ENCODE results near the gene IL10RB.
"Not testable (repeated sequence)": the region's sequence is repeated elsewhere in the genome, so short reads cannot be mapped to it uniquely, and the experiment has no call there.

The IL10RB gene

DNA sequence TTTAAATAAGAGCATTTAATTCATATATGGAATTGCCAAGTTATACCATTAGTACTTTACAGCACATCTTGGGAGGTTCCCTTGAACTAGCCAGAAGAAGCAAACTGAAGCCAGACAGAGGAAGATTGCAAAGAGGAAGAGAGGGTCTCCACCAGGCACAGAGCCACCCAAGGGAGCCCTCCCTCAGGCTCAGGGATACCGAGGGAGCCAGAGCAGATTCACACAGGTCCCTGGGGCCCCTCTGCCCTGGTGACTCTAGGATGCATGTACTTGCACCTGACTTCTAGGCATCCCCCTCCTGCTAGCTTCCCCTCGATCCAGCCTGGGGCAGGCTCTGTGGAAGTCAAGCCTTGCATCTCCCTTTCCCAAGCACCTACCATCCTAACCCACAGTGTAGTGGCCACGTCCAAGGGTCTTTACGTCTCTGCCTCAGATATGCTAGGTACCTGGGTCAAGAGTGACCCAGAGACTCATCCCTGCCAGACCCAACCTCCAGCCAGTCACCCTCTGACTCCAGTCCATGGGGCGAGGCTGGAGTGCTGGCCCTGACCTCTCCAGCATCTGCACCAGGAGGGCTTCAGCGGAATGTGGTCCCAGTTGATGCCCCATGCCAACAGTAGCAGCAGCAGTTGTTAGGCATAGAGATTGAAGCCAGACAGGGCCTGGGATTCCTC lies 30.0 kb upstream of the IL10RB start:
- H3K4me3 ChIP-seq (ENCODE audit: low read length) = no peak overlapping the region
- no peak for TF ChIP-seq ZNF274 (IDR thresholded peaks at IDR 0.05; ENCODE audit: low read depth, low read length)

DNA sequence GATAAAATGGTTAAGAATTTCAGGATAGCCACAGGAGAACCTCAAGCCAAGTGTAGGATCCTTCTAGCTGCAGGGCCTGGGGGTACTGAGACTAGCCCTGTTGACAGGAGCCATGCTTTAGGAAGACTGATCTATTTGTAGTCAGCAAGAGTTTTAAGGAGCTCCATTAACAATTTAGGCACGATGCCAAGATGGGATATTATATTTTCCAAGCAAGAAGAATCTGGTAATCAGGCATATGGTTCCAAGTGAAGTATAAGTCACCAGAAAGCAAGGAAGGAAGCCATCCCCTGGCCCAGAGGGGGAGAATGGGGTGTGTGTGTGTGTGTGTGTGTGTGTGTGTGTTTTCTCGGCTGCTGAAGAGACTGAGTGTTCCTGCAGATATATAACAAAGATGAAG lies 29.4 kb upstream of the IL10RB start:
- no peak for TF ChIP-seq ZNF274 (IDR thresholded peaks at IDR 0.05; ENCODE audit: low read depth, low read length)
- H3K4me3 ChIP-seq (ENCODE audit: low read length) = peak overlapping the region; percentile 1; the same call in 1 of the 2 replicates

DNA sequence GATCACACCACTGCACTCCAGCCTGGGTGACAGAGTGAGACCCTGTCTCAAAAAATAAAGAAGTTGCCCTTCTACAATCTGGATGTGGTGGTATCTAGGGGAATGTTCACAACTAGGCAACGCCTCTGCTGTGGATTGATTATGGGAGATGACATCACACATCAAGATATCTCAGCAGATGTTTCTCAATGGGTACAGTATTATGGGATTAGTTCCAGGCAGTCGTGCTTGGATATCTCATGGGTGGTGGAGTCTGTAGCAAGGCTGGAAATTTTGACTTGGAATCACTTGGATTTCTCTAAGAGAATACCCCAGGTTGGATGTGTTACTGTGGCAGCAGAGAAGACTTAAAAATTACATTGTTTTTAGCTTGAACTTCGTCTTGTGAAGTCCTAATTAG lies 28.7 kb upstream of the IL10RB start:
- peak overlapping the region; percentile 61; the same call in 1 of the 2 replicates for H3K4me3 ChIP-seq (ENCODE audit: low read length)
- no peak for TF ChIP-seq ZNF274 (IDR thresholded peaks at IDR 0.05; ENCODE audit: low read depth, low read length)

DNA sequence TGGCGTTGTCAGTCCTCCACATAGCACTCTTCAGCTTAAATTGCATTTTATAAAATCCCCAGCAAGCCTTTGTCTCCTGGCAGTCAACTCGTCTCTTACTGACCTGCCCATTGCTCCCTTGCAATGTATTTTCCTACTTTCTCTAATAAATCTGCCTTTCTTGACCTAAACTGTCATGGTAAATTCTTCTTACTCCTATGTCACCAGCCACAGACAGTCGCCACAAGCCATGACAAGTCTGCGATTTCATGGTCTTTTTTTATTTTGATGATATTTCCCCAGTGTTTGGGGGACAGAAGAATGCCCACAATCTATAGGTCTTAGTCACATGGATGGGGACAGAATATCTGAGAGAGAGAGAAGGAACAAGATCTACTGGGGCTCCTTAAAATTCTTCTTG lies 28.0 kb upstream of the IL10RB start:
- H3K4me3 ChIP-seq (ENCODE audit: low read length) = peak overlapping the region; percentile 61; the same call in 1 of the 2 replicates
- no peak for TF ChIP-seq ZNF274 (IDR thresholded peaks at IDR 0.05; ENCODE audit: low read depth, low read length)

DNA sequence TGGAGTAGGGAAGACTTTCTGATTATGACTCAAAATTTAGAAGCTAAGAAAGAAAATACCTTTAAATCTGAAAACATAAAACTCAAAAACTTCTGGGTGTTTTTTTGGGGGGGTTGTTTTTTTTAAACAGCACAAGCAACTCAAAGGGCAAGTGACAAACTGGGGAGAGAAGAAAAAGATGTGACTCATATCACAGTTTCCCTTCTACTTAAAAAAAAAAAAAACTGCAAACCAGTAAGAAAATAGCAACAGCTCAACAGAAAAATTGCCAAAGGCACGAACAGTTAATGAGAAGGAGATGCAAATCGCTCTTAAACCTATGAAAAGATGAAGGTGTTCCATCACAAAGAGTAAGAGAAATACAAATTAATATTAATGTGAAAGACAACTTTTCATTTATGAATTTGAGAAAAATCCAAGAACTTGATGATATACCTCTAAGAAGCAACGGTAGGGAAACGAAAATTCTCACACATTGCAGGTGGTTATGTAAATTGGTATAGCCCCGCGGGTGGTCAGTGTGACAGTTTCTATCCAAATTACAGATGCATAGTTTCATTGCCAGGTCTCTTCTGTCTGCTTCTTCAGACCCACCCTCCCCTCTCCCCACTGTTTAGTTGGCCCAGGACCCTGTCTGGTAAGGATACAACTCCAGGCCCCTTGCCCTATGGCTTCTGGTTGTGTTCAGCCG lies 27.5 kb upstream of the IL10RB start:
- peak overlapping the region; percentile 61; the same call in 1 of the 2 replicates for H3K4me3 ChIP-seq (ENCODE audit: low read length)
- no peak for TF ChIP-seq ZNF274 (IDR thresholded peaks at IDR 0.05; ENCODE audit: low read depth, low read length)

DNA sequence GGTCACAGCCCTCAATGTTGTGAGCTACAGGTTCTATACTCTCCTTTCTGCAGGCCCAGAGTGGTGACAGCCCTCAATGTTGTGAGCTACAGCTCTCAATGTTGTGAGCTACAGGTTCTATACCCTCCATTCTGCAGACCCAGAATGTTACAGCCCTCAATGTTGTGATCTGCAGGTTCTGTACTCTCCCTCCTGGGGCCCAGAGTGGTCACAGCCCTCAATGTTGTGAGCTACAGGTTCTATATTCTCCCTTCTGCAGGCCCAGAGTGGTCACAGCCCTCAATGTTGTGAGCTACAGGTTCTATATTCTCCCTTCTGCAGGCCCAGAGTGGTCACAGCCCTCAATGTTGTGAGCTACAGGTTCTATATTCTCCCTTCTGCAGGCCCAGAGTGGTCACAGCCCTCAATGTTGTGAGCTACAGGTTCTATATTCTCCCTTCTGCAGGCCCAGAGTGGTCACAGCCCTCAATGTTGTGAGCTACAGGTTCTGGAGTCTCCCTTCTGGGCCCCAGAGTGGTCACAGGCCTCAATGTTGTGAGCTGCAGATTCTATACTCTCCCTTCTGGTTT lies 26.5 kb upstream of the IL10RB start:
- peak overlapping the region; percentile 23; the same call in 1 of the 2 replicates for H3K4me3 ChIP-seq (ENCODE audit: low read length)

DNA sequence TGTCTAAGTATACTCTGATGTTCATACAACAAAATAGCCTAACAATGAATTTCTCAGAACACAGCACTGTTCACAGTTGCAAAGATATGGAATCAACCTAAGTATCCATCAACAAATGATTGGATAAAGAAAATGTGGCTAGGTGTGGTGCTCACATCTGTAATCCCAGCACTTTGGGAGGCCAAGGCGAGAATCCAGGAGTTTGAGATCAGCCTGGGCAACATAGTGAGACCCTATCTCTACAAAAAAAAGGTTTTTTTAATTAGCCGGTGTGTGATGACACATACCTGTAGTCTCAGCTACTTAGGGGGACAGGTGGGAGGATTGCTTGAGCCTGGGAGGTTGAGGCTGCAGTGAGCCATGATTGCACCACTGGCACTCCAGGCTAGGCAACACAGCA lies 25.8 kb upstream of the IL10RB start:
- no peak overlapping the region for H3K4me3 ChIP-seq (ENCODE audit: low read length)
- TF ChIP-seq ZNF274 (IDR thresholded peaks at IDR 0.05; ENCODE audit: low read depth, low read length) = no peak

DNA sequence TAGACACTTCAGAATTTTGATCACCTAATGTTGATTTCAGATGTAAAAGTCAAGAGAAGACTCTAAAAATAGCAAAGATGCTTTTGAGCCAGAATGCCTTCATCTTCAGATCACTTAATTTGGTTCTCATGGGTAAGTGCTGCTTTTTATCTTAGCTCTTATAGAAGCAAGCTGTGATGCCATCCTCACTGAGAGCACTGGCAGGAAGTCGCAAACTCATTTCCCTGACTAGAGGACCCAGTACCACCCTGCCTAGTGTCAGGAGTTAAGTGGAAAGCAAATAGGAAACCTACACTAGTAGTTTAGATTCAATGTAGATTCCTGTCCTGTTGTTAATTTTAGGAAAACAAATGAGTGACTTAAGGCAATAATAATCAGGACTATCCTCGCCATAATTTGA lies 24.3 kb upstream of the IL10RB start:
- no peak overlapping the region for H3K4me3 ChIP-seq (ENCODE audit: low read length)
- no peak for TF ChIP-seq ZNF274 (IDR thresholded peaks at IDR 0.05; ENCODE audit: low read depth, low read length)

DNA sequence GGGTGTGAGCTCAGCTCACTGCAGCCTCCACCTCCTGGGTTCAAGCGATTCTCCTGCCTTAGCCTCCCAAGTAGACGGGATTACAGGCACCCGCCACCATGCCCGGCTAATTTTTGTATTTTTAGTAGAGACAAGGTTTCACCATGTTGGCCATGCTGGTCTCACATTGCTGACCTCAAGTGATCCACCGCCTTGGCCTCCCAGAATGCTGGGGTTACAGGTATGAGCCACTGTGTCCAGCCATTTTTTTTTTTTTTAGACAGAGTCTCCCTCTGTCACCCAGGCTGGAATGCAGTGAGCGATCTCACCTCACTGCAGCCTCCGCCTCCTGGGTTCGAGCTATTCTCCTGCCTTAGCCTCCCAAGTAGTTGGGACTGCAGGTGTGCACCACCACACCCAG lies 23.3 kb upstream of the IL10RB start:
- not testable (repeated sequence) for H3K4me3 ChIP-seq (ENCODE audit: low read length)

DNA sequence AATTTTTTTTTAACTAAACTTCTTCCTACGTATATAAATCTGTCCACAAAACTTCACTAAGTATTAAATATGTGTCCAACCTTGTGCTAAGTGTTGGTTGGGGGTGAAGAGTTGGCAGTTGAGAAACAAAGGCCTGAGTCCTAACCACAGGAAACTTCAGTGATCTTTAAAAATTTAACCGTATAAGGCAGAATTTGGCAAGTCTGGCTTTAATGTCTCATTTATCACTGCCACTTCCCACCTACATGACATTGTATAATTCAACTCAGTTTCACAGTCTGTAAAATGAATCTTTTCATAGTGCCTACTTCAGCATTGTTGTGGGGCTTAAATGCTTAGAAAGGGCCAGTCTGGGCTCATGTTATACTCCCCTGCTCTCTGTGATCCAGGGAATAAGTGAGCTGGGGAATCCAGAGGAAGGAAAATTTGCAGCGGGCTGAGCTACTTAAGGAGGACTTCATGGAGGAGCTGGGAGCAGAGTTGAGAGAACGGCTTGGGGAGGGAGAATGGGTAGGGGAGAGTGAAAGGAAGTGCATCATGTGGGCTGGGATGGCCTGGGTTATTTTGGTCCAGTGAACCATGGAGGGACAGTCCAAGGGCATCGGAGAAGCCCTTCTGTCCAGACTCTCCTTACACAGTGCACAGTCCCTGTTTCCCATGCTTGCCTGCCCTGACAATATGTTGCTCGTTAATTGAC lies 21.9 kb upstream of the IL10RB start:
- TF ChIP-seq ZNF274 (IDR thresholded peaks at IDR 0.05; ENCODE audit: low read depth, low read length) = no peak
- no peak overlapping the region for H3K4me3 ChIP-seq (ENCODE audit: low read length)

DNA sequence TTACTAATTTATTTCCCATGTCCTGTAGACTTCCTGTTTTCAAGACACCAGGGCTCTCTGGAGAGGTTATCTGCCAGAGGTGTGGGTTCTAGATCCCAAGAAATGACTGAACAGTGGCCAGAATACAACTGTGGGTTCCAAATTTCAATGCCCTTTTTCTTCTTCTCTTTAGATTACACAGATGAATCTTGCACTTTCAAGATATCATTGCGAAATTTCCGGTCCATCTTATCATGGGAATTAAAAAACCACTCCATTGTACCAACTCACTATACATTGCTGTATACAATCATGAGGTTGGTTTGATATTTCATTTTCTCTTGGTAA lies 21.4 kb upstream of the IL10RB start:
- H3K4me3 ChIP-seq (ENCODE audit: low read length) = no peak overlapping the region
- no peak for TF ChIP-seq ZNF274 (IDR thresholded peaks at IDR 0.05; ENCODE audit: low read depth, low read length)

DNA sequence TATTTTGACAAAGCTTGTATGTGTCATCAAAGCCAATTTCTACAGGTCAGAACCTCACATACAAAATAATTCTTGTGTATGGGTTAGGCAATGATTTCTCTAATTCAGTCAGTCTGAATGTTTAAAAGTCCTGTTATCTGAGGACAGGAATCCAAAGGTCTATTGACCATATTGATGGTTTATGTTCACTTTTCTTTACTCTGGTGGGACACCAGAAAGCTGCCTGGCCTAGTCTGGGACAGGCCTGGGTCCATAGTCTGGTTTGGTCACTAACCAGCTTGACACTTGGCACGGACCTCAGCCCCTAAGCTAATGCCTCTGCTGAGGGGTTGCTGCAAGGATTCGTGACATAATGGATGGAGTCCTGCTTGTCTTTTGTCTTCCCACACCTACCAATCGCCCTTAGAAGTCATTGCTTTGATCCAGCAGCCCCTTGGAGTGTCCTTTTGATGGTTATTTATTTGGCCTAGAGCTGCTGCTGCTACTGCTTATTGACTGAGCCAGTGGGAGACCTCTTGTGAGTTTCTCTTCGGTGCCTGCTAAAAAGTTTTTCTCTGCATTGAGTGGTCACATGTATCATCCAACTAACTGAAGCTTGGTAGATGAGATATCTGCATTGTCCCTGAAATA lies 20.8 kb upstream of the IL10RB start:
- no peak for TF ChIP-seq ZNF274 (IDR thresholded peaks at IDR 0.05; ENCODE audit: low read depth, low read length)
- no peak overlapping the region for H3K4me3 ChIP-seq (ENCODE audit: low read length)

DNA sequence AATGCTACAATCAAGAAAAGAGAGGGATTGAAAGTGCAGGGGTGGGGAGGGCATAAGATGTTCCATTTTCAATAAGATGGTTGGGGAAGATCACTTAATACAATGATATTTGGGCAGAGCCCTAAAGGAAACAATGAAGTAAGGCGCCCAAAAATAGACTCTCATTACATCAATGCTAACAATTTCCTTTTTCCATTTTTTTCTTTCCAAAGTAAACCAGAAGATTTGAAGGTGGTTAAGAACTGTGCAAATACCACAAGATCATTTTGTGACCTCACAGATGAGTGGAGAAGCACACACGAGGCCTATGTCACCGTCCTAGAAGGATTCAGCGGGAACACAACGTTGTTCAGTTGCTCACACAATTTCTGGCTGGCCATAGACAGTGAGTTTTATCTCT lies 19.7 kb upstream of the IL10RB start:
- no peak for TF ChIP-seq ZNF274 (IDR thresholded peaks at IDR 0.05; ENCODE audit: low read depth, low read length)
- H3K4me3 ChIP-seq (ENCODE audit: low read length) = no peak overlapping the region

DNA sequence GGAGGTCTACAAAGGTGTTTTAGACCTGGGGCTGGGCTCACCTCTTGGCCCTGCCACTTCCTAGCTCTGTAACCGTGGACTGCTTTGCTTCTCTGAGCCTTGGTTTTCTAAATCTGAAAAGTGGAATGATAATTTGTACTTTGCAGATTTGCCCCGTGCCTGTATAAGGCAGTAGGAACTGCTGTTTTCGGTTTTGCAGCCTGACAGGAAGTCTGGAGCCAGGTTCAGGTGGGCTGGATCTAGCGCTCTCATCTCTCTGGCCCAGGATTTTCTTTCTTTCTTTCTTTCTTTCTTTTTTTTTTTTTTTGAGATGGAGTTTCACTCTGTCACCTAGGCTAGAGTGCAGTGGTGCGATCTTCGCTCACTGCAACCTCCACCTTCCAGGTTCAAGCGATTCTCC lies 19.2 kb upstream of the IL10RB start:
- H3K4me3 ChIP-seq (ENCODE audit: low read length) = no peak overlapping the region
- no peak for TF ChIP-seq ZNF274 (IDR thresholded peaks at IDR 0.05; ENCODE audit: low read depth, low read length)
